BE2C (cell line): ENCODE measurements around the gene LGALS8.
A peak's percentile ranks its signal among the peaks of the same experiment; 100 is the strongest.

Experiments used
- DNase-seq: peaks from one replicate; pipeline ENCODE4 v3.0.0-alpha.2; 2020
- H3K27me3 ChIP-seq: fragments of 250-450 bp; sonication (Bioruptor Pico); 2 replicates; pipeline ENCODE4 v1.5.1; 2020; ENCODE audit warnings: mild to moderate bottlenecking
- H3K36me3 ChIP-seq: fragments of 250-450 bp; sonication (Bioruptor Pico); 2 replicates; pipeline ENCODE4 v1.5.1; 2020; ENCODE audit warnings: mild to moderate bottlenecking
- H3K4me1 ChIP-seq: fragments of 250-450 bp; sonication (Bioruptor Pico); 2 replicates; pipeline ENCODE4 v1.5.1; 2020
- H3K4me3 ChIP-seq: 2 replicates; pipeline ENCODE4 v1.5.1; 2011; ENCODE audit warnings: low read depth, low read length
- H3K9me3 ChIP-seq: fragments of 250-450 bp; sonication (Bioruptor Pico); 2 replicates; pipeline ENCODE4 v1.5.1; 2020
- TF ChIP-seq, protein P1 (sequence below): IDR thresholded peaks from 2 replicates; pipeline ENCODE4 v1.5.1; 2012; ENCODE audit warnings: mild to moderate bottlenecking, low read depth, low read length

LGALS8 gene

DNA sequence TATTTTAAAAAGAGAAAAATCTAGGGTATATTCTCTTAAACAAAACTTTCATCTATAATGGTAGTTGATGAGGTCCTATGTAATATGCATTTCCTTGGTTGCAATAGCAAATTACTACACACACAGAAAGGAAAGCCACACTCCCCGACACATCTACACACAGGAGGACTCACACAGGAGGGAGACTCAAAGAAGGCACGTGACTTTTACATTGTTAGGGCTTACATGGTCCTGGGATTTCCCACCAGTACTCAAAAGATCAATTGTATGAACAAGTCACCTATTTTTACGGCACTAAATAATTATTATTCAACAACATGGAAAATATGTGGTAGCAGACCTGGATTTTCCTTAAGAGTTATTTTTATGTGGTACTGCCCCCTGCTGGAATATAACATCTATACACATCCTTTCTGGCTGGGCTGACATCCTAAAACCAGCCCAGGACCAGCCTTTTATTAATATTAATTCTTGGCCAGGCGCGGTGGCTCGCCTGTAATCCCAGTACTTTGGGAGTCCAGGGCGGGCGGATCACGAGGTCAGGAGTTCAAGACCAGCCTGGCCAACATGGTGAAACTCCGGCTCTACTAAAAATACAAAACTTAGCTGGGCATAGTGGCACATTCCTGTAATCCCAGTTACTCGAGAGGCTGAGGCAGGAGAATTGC is 33.9 kb upstream of the LGALS8 start:
- H3K4me1 ChIP-seq, result no peaks in the 10 kb centered on the region
- H3K27me3 ChIP-seq, result 0 out of 2 replicates have a peak, but pooled peaks cover 5% of the 10 kb centered on the region

DNA sequence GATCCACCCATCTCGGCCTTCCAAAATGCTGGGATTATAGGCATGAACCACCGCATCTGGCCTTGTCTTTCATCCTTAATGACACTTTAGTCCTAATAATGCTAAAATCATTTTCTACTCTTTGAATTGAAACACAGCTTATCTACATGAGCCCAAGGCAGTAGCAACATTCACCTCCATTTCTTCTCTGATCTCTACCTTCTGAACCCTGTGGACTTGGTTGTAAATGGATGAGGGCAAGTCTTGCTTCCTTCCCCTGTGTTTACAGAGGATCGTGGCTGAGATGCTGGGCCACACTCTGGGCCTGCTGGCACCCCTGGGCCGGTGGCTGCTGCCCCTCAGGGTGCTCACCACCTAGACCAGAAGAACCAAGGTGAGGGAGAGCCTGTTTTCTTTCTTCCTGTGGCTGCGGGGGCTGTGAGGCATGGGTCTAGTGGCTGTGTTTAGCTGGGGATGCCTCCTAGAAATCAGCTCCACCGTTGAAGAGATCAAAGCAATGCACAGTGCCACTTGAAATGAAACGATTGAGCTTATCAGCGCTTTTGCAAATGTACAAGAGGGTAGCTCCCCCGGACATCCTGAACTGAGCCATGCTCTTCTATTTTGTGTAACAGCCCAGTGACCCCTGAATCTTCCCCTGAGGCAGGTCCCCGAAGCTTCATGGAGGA is 32.2 kb upstream of the LGALS8 start:
- Histone ChIP-seq H3K27me3 (0 out of 2 replicates have a peak, but pooled peaks cover 3% of the 10 kb centered on the region), H3K4me3 (no peak overlapping the region), H3K9me3 (no peaks in the 10 kb centered on the region), H3K4me1 (no peaks in the 10 kb centered on the region), H3K36me3 (no peaks in the 10 kb centered on the region)
- TF ChIP-seq, protein P1, sequence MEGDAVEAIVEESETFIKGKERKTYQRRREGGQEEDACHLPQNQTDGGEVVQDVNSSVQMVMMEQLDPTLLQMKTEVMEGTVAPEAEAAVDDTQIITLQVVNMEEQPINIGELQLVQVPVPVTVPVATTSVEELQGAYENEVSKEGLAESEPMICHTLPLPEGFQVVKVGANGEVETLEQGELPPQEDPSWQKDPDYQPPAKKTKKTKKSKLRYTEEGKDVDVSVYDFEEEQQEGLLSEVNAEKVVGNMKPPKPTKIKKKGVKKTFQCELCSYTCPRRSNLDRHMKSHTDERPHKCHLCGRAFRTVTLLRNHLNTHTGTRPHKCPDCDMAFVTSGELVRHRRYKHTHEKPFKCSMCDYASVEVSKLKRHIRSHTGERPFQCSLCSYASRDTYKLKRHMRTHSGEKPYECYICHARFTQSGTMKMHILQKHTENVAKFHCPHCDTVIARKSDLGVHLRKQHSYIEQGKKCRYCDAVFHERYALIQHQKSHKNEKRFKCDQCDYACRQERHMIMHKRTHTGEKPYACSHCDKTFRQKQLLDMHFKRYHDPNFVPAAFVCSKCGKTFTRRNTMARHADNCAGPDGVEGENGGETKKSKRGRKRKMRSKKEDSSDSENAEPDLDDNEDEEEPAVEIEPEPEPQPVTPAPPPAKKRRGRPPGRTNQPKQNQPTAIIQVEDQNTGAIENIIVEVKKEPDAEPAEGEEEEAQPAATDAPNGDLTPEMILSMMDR, result no peak
- no peak for DNase-seq

More for the DNA sequence above, 33.9 kb upstream of the LGALS8 start:
- DNase-seq, result no peak
- TF ChIP-seq, protein P1, result peak; percentile 55
- Histone ChIP-seq H3K9me3 (no peaks in the 10 kb centered on the region), H3K4me3 (no peak overlapping the region), H3K36me3 (no peaks in the 10 kb centered on the region)

DNA sequence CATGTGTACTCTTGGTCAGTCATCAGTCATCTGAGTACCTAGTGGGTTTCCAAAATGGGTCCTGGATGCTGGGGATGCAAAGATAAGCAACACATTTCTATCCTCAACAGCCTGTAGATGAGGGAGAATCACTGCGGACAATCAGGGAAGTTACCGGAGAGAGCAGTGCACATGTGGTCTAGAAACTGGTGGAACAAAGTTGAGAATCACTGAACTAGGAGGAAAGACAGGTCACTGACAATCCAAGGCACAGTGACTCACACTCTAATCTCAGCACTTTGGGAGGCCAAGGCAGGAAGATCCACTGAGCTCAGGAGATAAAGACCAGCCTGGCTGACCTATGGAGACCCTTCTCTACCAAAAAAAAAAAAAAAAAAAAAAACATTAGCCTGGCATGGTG is 31.4 kb upstream of the LGALS8 start:
- Histone ChIP-seq H3K27me3 (no peaks in the 10 kb centered on the region), H3K4me3 (no peak overlapping the region), H3K9me3 (no peaks in the 10 kb centered on the region), H3K4me1 (no peaks in the 10 kb centered on the region), H3K36me3 (no peaks in the 10 kb centered on the region)
- no peak for DNase-seq
- TF ChIP-seq, protein P1, result no peak

DNA sequence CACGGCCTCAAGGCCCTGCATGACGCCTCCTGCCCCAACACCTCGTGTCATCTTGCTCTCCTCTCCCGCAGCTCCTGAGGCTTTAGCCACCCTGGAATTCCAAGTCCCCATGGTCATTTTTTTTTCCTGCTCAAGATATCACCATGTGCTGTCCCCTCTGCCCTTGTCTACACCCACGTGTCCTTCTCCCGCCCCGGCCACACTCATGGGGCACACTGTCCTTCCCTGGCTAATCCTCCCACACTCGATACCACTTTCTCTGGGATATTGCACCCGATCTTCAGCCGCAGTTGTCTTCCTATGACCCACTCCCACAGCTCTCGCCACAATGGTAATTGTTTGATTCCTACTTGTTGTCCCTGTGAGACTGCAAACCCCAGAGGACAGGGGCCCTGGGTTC is 29.7 kb upstream of the LGALS8 start:
- H3K4me3 ChIP-seq, result no peak overlapping the region
- no peak for DNase-seq
- H3K36me3 ChIP-seq, result no peaks in the 10 kb centered on the region
- H3K27me3 ChIP-seq, result no peaks in the 10 kb centered on the region
- no peaks in the 10 kb centered on the region for H3K4me1 ChIP-seq
- TF ChIP-seq, protein P1, result no peak
- no peaks in the 10 kb centered on the region for H3K9me3 ChIP-seq

DNA sequence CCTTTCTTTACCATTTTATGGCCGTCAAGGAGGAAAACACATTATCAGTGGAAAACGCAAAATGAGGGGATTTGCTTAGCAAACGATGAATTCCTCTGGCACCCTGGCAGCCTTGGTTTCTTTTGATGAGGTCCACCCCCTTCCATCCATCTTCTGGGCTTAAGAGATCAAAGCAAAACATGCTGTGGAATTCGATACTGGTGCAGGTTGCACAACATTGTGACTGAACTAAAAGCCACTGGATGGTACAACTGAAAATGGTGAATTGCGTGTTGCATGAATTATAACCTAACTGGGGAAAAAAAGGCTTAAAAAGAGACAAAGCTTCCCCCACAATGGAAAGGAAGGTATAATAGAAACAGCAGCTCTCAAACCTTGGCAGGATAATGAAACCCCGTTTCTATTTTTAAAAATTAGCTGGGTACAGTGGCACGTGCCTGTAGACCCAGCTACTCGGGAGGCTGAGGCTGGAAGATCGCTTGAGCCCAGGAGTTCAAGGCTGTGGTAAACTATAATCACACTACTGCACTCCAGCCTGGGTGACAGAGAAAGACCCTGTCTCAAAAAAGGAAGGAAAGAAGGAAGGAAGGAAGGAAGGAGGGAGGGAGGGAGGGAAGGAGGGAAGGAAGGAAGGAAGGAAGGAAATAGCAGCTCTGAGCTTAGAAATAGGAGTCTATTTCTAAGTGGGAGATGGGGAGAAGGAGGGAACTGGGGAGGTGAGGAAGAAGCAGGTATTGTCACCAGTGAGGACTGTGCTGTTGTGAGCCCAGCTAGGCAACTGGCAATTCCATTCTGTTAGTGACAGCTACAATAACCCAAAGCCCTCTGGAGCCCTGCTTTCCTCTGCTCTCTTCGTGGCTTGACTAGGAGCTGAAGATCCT is 29.0 kb upstream of the LGALS8 start:
- no peak overlapping the region for H3K4me3 ChIP-seq
- no peaks in the 10 kb centered on the region for H3K27me3 ChIP-seq
- H3K4me1 ChIP-seq, result no peaks in the 10 kb centered on the region
- no peaks in the 10 kb centered on the region for H3K9me3 ChIP-seq
- DNase-seq, result no peak
- H3K36me3 ChIP-seq, result no peaks in the 10 kb centered on the region
- TF ChIP-seq, protein P1, result no peak
